Measurements from ENCODE around the gene ST14.
"Not testable (repeated sequence)": the region's sequence is repeated elsewhere in the genome, so short reads cannot be mapped to it uniquely, and the experiment has no call there.

ST14 gene

DNA sequence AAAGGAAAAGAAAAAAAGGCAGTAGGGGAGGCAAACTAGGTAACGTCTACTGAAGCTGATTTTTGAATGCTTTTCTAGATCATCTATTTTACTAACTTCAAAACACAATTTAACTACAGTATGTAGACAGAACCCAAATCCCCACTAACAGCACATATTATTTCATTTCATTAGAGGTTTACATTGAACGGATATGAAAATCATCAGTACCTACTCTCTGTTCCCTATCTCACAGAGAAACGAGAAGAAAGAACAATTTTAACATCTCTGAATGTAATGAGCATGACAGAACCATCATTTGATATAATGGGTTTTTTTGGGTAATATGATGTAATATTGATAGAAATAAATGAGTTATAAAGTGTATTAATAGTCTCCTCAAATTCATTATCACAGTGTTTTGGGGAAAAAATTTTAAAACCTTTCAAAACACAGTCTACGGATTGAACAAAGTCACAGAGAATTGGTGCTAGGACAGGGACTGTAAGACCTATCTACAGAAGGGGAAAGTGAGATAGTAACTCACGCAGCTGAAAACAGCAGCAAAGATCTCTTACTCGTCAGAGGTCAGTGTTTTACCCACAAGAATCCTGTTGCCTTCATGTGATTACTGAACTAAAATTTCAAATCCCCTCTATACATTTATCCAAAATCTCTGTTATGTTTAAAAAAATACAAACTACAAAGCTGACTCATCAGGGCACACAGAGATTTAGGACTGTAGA, 77.9 kb downstream of the ST14 start:
- DNase-seq: no peak

- no peak for DNase-seq
These were observed 82.1 kb downstream of the ST14 start for GRCh38 chr11:130241713-130242112.

DNA sequence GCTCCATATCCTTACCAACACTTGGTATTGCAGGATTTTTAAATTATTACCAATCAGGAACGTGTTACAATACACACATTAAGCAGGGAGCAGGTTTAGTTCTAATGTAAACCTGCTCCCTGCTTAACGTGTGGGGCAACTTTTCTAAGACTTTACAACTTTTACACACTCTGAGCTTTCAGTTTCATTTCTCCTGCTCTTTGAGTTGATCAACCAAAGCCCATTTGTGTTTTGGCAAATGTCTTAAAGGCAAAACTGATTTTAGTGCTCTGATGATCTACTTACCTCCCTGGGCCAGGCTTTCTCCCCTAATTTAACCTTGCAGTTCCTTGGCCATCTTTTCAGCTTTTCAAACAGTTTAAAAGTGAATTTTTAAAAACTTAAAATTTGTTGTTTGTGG, 84.2 kb downstream of the ST14 start:
- no peak for DNase-seq

- DNase-seq: no peak
These were observed 85.3 kb downstream of the ST14 start for GRCh38 chr11:130244848-130245247.

- not testable (repeated sequence) for DNase-seq
These were observed 85.8 kb downstream of the ST14 start for GRCh38 chr11:130245375-130245774.

DNA sequence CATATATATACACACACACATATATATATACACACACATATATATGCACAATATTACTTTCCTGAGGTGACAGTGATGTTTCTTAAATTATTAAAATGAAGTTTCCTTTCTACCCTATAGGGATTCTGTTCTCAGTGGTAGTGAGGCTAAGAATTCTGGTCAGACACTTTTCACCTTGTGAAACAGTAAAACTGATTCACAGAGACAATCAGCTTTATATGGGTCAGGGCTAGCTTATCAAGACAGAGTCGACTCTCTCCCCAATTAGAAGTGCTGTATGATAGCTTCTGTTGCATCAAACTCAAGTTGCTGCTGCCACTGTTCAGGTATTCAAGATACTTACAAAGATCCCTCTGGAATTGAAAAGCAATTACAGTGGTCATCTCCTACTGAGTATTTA, 86.7 kb downstream of the ST14 start:
- DNase-seq: no peak

DNA sequence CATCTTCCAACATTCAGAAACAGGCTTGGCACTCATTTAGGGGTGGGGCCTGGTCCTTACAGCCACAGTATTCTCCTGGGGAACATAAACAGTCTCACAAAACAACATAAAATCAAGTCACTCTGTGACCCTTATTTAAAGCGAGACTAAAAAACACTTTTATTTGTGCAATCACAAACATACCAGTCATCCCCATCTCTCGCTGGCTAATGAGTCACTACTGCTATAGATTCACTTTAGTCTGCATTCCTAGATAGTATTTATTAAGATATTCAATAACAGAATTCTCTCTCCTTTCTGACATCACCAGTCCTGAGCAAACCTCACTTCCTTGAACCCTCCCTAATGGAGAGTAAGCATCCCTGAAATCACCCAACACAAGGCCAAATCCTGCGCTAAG, 87.2 kb downstream of the ST14 start:
- DNase-seq: no peak

DNA sequence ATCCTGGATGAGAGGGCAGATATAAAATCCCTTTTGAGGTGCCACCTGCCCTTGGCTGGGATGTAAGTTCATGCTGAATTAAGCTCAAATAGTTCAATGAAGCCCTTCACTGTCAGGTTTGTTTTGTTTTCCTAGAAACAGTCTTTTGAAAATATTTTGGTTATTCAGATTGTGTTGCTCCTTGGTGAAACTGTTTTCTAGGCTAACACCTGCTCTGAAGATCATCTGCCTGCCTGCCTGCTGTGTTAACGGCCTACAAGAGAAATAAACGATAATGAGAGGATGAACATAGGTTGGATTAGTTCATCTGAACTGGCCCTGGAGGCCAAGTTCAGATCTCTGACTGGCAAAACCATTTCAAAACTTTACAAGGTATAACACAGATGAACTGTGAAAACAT, 87.7 kb downstream of the ST14 start:
- no peak for DNase-seq

- DNase-seq: no peak
These were observed 89.8 kb downstream of the ST14 start for GRCh38 chr11:130249371-130249770.

GRCh38 chr11:130249929-130250328, 90.3 kb downstream of the ST14 start:
- DNase-seq: not testable (repeated sequence)

DNA sequence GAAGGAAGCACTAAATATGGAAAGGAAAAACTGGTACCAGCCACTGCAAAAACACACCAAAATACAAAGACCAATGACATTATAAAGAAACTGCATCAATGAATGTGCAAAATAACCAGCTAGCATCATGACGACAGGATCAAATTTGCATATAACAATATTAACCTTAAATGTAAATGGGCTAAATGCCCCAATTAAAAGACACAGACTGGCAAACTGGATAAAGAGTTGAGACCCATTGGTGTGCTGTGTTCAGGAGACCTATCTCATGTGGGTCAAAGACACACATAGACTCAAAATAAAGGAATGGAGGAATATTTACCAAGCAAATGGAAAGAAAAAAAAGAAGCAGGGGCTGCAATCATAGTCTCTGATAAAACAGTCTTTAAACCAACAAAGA, 92.2 kb downstream of the ST14 start:
- DNase-seq: not testable (repeated sequence)

Data from right forelimb (tissue), 1 donor.